NCI-H2196 (cell line): ENCODE data around the gene PPM1F.
"Not testable (repeated sequence)": the region's sequence is repeated elsewhere in the genome, so short reads cannot be mapped to it uniquely, and the experiment has no call there.

Source experiments
- DNase-seq: peaks from one replicate; lab custom pipeline; 2025; ENCODE audit not compliant: unreplicated experiment; lab: John Stamatoyannopoulos, UW

Gene PPM1F

DNA sequence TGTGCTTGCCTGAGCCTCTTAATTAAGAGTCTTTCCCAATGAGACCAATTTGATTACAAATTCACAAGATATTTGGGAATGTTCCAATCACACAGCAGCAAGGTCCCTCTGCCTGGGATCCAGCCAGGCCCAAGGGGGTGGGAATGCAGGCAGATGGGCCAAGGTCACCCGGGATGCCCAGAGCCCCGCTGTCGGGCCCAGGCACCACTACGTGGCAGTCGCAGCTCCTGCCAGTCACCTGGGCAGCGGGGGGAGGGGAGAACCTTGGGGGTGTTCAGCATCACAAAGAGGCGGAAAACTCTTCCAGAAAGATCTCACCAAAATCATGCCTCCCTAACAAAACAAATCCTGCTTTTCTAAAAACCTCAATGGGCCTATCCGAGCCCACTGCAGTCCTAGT is 30.9 kb downstream of the PPM1F start:
- DNase-seq = no peak

DNA sequence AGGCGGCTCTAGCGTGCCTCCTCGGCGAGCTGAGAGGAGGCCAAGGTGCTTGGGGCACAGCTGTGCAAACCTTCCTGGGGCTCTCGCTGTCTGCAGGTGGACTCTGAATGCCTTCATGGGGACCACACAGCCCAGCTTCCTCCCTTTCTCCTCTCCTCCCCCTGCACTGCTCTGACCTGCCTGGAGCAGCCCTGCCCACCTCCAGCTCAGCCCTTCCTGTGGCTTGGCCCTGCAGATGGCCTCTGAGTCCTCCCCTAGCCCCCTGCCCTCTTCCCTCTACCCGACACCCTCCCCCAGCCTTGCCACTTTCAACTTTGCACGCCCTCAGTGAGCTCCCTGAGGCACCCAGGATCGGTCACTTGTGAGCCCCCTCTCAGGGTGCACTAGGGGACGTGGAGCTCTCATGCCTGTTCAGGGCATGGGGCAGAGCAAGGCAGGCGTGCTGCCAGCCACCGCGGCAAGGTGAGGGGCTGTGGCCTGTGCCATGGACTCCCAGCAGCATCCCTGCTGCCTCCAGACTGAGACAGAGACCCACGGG is 31.4 kb downstream of the PPM1F start:
- DNase-seq = no peak

DNA sequence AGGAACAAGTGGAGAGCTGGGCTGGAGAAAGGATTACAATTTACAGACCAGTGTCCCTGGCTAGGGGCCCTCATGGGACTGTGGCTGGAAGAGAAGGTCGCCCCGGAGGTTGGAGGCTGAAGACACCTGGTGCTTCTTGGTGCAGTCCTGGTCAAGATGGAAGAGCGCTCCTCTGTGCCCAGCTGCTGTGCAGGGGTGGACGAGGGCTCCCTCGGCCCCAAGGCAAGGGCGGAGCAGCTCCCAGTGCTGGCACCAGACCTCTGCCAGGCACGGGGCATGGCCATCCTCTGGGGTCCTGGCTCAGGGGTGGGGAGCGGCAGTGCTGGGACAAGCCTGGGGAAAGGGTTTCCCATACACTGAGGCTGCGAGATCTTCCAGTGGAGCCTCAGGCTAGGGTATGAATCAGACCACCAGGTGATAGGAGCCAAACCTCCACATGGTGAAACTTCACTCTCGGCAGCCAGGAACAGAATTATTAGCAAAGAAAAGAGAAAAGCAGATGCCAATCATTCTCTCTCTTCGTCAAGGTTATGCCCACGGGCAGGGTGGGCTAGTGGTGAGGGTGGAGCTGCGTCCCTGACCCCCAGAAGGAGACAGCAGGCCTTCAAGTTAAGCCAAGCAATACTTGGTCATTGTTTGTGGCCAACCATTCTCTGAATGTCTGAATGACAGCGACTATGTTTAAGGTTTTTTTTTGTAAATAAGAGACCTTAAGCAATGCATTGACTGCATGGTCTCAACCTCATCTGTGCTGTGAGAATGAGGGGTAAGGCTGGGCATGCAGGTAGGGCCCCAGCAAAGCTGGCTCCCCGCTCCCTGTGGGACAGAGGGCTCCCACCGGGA is 32.1 kb downstream of the PPM1F start:
- DNase-seq = no peak

DNA sequence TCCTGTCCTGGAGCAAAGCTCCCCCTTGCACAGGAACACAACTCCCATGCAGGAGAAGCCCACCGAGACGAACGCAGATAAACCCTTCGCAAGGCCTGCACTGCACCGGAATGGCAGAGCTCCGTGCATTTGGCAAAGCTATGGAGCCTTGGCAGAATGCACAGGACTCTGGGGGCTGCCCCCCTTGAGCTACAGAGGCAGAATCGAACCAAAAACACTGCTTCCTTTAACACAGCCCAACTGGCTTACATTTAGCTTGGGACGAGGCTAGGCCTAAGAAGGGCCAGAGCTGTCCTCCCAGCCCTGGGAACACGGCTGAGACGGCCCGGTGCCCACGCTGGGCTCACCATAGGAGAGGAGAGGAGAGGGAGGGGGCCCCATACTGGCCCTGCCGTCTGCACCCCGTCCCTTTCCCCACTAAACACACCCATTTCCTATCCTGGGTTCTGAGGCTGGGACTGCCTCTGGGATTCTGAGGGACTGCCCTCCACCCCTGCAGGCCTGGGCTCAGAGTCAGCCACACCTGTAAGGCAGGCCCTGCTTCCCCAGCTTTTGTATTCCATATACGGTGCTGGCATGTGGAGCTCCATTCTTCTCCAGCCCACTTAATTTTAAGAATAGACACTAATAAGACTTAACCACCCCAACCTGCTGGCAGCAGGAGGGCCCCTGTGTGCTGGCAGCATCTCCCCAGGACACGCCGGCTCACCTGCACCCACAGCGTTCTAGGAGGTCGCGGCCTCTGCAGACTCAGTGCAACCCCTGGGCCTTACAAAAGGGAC is 32.9 kb downstream of the PPM1F start:
- DNase-seq = no peak

DNA sequence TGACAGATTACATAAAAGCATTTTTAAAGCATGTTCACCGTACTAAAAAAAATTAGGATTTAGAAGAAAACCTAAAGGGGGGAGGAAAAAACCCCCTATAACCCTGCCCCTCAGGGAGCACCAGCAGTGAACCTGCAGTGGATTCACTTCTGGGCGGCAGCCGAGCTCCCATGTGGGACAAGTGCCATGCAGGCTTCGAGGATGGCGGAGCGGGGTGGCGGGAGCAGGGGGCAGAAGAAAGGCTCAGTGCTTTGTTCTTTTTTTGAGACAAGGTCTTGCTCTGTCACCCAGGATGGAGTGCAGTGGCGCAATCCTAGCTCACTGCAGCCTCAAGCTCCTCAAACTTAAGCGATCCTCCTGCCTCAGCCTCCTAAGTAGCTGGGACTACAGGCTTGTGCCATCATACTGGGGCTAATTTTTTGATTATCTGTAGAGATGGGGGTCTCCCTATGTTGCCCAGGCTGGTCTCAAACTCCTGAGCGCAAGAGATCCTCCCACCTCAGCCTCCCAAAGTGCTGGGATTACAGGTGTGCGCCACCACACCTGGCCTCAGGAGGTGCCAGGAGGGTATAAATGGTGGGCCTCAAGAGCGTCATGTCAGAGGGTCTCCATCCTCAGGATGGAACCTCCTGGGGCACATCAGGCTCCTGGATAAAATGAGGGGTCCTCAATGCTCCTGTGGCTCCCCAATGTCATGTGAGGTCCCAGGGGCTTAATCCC is 34.0 kb downstream of the PPM1F start:
- DNase-seq = no peak

DNA sequence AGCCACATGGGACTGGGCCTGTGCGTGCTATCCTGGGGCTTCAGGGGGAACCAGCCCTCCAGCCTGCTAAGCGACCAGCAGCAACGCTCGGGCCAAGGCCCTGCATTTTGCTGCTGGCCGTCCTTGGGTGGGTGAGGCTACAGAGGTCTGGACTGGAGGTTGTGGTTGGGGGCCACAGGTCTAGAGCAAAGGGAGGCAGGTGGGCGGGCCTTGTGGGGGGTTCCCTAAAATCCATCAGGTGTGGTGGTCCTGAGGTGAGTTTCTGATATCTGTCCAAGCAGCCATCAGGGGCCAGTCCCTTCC is 34.7 kb downstream of the PPM1F start:
- no peak for DNase-seq

DNA sequence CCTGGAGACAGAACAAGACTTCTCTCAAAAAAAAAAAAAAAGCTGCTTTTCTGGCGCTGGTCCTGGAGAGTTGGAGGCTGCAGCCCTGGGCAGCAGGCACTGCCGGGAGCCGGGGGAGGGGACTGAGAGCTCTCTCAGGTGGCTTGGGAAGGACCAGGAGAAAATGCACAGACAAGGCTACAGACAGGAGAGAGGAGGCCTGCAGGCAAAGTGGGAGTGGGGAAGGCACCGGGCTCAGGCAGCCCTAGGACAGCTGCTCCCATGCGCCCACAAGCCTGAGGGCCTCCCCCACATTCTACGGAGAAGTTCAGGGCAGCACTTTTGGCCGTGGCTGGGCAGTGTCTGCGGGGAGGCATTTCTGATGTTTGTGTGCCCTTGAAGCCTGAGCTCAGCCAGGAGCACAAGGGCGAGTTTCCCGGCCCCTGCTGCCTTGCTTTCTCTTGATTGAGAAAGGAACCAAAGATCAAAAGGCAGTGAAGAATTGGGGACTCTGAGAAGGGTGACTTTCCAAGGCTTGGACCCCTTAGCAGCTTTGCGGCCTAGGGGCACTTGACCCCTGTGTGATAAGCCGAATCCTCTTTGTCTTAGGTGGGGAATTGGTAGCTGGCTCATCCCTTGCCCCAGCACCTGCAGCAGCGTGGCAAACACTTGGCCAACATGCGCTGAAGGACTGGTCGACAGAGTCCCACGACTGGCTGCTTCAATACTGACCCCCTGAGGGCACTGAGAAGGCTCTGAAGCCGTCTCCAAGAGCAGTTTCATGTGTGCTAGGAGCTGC is 35.3 kb downstream of the PPM1F start:
- peak; percentile 3 for DNase-seq

DNA sequence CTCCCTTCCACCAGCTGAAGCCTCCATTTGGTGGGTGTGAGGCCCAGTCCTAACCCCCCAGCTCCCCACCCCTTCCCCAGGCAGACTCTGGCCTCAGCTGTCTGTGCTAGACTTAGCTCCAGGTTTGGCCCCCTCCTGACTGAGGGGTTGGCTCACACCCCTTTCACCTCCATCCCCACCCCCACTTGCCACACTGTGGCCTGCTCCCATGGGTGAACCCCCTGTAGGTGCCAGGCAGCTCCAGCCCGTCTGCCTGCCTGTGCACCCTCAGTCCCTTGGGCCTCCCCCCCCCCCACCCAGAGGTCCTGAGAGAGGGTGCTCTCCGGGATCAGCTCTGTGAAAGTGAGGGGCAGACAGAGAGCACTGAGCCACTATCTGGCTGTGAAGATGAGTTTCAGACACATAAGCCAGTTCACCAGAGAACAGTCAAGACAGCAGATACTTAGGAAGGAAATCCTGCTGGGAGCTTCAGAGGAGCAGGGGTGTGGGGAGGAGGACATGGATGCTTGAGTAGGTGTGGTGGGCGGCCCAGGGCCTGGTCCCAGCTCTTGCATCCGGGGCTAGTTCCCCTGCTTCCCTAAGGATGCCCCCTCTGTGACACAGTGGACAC is 36.2 kb downstream of the PPM1F start:
- DNase-seq = no peak

DNA sequence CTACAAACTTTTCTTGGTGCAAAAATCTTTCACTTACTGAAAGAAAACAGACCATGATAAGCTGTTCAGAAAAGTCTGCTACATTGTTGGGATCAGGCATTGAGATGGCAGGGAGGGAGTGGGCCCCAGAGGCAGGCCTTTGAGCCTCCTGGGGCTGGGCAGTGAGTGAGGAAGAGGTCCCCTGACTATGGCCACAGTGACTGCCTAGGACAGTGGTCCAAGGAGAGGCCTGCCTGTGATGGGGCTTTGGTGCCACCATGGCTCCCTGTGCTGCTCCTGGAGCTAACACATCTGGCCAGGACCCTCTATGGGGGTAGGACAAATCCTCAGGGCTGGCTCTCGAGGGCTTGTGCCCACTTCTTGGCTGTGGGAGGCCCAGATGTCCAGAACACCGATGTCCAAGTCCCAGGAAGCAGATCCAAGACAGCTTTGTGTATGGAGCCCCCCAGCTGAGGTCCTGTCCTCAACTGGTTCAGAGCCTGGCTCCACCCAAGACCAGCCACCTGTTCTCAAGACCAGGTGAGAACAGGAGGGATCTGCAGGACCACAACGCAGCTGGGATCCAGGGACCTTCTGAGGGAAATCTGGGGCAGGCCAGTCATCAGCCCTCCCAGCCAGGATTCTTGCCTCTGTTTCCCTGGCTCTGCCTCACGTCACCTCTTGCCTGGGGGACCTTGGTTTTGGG is 36.9 kb downstream of the PPM1F start:
- no peak for DNase-seq

DNA sequence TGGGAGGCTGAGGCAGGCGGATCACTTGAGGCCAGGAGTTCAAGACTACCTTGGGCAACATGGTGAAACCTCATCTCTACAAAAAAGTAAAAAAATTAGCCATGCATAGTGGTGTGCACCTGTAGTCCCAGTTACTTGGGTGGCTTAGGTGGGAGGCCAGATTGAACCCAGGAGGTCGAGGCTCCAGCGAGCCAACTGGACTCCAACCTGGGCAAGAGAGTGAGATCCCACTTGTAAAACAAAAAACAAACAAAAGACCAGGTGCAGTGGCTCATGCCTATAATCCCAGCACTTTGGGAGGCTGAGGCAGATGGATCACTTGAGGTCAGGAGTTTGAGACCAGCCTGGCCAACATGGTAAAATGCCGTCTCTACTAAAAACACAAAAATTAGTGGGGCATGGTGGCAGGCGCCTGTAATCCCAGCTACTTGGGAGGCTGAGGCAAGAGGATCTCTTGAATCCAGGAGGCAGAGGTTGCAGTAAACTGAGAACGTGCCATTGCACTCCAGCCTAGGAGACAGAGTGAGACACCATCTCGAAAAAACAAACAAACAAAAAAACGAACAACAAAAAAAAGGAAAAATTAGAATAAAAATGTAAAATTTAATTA is 38.5 kb downstream of the PPM1F start:
- DNase-seq = not testable (repeated sequence)

DNA sequence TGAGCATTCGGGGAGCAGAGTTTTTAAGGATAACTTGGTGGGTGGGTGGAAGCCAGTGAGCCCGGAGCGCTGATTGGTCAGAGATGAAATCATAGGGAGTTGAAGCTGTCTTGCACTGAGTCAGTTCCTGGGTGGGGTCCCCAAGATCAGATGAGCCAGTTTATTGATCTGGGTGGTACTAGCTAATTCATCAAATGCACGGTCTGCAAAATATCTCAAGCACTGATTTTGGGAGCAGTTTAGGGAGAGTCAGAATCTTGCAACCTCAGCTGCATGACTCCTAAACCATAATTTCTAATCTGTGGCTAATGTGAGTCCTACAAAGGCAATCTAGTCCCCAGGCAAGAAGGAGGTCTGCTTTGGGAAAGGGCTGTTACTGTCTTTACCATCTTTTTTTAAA is 42.3 kb downstream of the PPM1F start:
- DNase-seq = not testable (repeated sequence)

DNA sequence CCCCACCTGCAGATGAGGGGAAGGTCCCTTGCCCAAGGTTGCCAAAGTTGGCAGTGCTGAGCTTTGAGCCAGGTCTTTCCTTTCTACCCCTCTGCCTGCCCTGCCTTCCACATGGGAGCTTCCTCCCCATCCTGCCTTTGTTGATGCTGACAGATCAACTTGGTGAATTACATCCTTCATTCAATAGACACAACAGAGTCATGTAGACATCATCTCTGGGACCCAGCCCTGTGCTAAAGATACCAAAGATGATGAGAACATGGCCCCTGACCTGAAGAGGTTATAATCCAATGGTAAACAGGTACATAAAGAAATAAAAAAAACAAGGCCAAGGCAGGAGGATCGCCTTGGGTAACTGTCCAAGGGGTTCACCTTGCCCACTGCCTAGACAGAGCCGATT is 42.8 kb downstream of the PPM1F start:
- DNase-seq = no peak

DNA sequence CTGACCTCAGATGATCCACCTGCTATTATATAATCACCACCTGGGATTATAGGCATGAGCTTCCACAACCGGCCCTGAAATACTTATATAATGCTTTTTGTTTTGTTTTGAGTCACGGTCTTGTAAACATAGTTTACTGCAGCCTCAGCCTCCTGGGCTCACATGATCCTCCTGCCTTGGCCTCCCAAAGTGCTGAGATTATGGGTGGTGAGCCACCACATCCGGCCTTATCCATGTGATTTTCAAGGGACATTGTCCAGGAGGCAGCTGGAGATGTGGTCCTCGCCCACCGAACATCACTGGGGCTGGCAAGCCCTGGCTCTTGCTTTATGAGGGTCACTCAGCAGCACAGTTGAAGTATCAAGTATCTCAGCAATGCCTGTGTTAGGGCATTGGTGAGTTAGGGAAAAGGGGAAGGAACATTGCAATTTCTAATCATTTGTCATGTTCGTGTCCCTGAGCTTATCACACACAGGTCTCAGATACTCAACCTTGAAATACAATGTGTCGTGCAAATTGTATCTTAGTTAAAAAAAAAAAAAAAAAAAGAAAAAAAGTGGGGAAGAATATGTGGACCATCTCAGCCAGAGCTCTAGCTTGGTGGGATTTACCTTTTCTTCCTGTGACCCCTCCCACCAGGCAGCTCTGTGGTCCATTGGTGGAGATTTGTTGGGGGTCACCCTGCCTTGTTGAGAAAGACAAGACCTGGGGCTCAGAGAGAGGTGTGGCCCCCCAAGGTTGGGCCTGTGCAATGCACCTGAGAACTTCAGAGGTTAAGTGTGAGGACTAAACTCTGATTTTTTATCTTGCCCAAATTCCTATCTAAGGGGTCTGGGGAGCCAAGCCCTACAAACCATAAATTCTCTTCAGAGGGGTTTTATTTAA is 44.8 kb downstream of the PPM1F start:
- no peak for DNase-seq

DNA sequence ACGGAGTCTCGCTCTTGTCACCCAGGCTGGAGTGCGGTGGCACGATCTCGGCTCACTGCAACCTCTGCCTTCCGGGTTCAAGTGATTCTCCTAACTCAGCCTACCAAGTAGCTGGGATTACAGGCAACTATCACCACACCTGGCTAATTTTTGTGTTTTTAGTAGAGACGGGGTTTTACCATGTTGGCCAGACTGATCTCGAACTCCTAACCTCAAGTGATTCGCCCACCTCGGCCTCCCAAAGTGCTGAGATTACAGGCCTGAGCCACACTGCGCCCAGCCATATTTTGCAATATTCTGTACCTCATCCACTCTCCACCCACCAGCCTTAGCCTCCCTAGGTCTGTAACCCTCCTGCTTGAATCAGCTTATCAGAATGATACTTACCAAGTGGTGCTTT is 47.4 kb downstream of the PPM1F start:
- not testable (repeated sequence) for DNase-seq

DNA sequence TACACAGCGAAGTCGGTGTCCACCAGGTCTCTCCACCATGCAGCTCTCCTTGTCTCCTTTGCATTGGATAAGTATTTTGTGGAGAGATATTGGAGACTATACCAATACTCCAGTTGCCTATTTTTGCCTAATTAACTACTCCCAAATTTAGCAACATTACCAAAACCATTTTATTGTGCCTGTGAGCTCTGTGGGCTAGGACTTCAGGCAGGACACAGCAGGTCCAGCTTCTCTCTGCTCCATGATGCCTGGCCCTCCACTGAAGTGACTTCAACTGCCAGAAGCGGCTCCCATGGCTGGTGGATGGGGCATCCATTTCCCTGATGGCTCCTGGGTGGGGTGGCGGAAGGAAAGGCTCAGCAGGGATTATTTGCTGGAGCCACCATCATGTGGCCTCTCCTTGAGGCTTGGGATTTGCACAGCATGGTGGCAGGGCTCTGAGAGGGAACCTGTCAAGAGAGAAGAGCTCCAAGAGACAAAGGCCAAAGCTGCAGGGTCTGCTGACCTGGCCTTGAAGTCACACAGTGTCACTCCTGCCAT is 48.3 kb downstream of the PPM1F start:
- no peak for DNase-seq

DNA sequence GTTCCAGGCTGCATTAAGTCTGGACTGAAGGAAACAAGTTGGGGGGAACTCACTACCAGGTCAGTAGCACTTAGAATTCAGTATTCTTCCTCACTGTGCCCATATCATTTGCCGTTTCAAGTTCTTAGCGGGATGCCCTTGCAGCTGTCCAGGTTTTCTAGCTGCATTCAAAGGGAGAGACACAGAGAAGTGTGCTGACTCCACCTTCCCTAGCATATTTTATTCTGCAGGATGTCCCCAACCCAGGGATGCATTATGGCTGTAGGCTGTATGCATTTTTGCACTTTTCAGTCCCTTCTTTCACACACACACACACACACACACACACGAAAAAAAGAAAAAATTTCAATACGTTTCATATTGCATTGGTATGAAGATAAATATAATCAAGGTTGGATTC is 49.4 kb downstream of the PPM1F start:
- no peak for DNase-seq

DNA sequence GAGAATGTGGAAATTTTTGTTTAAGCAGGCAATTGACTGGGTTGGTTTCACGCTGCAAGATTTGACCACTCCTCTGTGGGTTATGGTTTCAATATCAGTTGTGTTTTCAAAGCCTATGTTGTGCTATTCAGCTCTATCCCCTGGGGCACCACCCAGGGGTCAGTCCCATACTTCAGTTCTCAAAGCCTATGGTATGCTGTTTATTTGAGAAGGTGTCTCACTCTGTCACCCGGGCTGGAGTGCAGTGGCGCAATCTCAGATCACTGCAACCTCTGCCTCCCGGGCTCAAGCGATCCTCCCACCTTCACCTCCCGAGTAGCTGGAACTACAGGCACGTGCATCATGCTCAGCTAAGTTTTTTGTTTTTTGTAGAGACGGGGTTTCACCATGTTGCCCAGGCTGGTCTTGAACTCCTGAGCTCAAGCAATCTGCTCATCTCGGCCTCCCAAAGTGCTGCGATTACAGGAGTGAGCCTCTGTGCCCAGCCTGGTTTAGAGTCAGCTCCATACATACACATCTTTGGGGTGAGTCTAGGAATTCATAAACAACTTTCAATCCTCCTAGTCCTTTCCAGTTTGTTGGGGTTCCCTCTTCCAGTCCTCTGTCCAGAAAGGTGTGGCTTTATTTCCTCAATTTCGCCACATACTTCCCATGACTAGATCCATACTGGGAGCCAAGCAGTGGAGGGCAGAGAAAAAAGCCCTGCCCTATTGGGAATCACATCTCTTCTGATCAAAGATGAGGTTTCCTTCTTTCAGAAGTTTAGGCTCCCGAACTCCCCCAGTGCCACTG is 50.2 kb downstream of the PPM1F start:
- DNase-seq = no peak
